Activated naive CD8-positive, alpha-beta T cell treated with anti-CD3 and anti-CD28 coated beads, Interleukin-2, amount 10 ng/mL, durations not matched to agents 7 days and 5 days (primary cell): ENCODE data around the gene PRUNE2. TPM values are rescaled to one million over a fixed set of nuclear protein-coding genes. Genes with fewer than 3 reads are reported as not detected.

ENCODE experiments used
- ATAC-seq: fragments of 150-1000 bp; cut with Tn5 transposase; one replicate; pipeline ENCODE4 v1.10.0; 2021; ENCODE audit warnings: low read depth, moderate library complexity
- POLR2A ChIA-PET: fragments of 350-600 bp; sonication (Branson Sonifier 250); formaldehyde crosslinking; loops from one replicate; lab custom pipeline; 2021; ENCODE audit warnings: antibody characterized with exemption; lab: Charles Lee
- DNase-seq: peaks from one replicate; pipeline ENCODE4 v3.0.0; 2021
- H3K27ac Mint-ChIP-seq: one replicate; pipeline ENCODE4 v1.8.0; 2022; ENCODE audit warnings: mild to moderate bottlenecking, mixed read lengths
- H3K27me3 Mint-ChIP-seq: one replicate; pipeline ENCODE4 v1.8.0; 2022; ENCODE audit warnings: mild to moderate bottlenecking, moderate library complexity, mixed read lengths
- H3K36me3 Mint-ChIP-seq: one replicate; pipeline ENCODE4 v1.8.0; 2021; ENCODE audit warnings: mild to moderate bottlenecking, mixed read lengths
- H3K4me1 Mint-ChIP-seq: one replicate; pipeline ENCODE4 v1.8.0; 2021; ENCODE audit warnings: mixed read lengths
- H3K4me3 Mint-ChIP-seq: one replicate; pipeline ENCODE4 v1.8.0; 2022; ENCODE audit warnings: mild to moderate bottlenecking, moderate library complexity, mixed read lengths
- H3K9me3 Mint-ChIP-seq: one replicate; pipeline ENCODE4 v1.8.0; 2021; ENCODE audit warnings: mixed read lengths
- total RNA-seq, 2 experiments: library from RNA; stranded (reverse); gene quantifications; one replicate each; pipeline ENCODE4 v1.2.3, GENCODE V29; 2021

The PRUNE2 gene
- total RNA-seq, 2 experiments from 2014 or later: 0.57 TPM; not detected in 1

GRCh38 chr9:76916231-76916630 lies 10.3 kb upstream of the PRUNE2 start:
- Mint-ChIP-seq H3K36me3 (no peaks in the 10 kb centered on the region), H3K27ac (no peak overlapping the region), H3K9me3 (no peaks in the 10 kb centered on the region), H3K4me1 (peaks cover 4% of the 10 kb centered on the region), H3K4me3 (no peak overlapping the region), H3K27me3 (peaks cover 13% of the 10 kb centered on the region)
- POLR2A ChIA-PET: no interaction called here
- no peak for DNase-seq
- ATAC-seq: no peak

- no peak for DNase-seq
- Mint-ChIP-seq H3K4me3 (no peak overlapping the region), H3K27me3 (peaks cover 16% of the 10 kb centered on the region), H3K36me3 (no peaks in the 10 kb centered on the region), H3K27ac (no peak overlapping the region), H3K4me1 (peaks cover 4% of the 10 kb centered on the region), H3K9me3 (no peaks in the 10 kb centered on the region)
- ATAC-seq: no peak
- POLR2A ChIA-PET: no interaction called here
Measured at GRCh38 chr9:76913467-76913866, 7.6 kb upstream of the PRUNE2 start.

GRCh38 chr9:76912636-76913275 lies 6.8 kb upstream of the PRUNE2 start:
- ATAC-seq (no peak), DNase-seq (no peak)
- no peak overlapping the region for H3K27ac Mint-ChIP-seq
- POLR2A ChIA-PET: no interaction called here
- H3K4me3 Mint-ChIP-seq: no peak overlapping the region
- H3K27me3 Mint-ChIP-seq: peaks cover 21% of the 10 kb centered on the region
- no peaks in the 10 kb centered on the region for H3K9me3 Mint-ChIP-seq
- H3K36me3 Mint-ChIP-seq: no peaks in the 10 kb centered on the region
- H3K4me1 Mint-ChIP-seq: peaks cover 4% of the 10 kb centered on the region

DNA sequence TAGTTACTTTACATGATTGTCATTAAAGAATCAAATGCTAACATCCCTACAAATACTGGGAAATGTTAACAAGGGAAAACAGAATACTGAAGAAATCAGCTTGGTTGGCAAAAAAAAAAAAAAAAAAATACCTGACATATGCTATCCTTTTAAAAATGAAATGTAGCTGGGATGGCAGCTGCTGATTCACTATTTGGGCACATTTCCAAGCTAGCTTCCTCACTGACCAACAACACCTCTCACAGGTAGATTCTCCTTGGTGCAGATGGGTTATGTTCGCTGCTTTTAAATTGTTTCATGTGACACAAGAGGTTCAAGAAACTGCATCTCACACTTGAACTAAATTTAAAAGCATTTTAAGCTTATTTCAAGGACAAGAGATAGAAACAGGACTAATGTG lies 6.1 kb upstream of the PRUNE2 start:
- POLR2A ChIA-PET: no interaction called here
- Mint-ChIP-seq H3K27ac (no peak overlapping the region), H3K27me3 (peaks cover 27% of the 10 kb centered on the region), H3K4me1 (peaks cover 4% of the 10 kb centered on the region), H3K9me3 (no peaks in the 10 kb centered on the region), H3K4me3 (no peak overlapping the region), H3K36me3 (no peaks in the 10 kb centered on the region)
- no peak for DNase-seq
- ATAC-seq: no peak

GRCh38 chr9:76910861-76911260 lies 4.9 kb upstream of the PRUNE2 start:
- ATAC-seq (no peak), DNase-seq (no peak)
- H3K4me3 Mint-ChIP-seq: no peak overlapping the region
- H3K27me3 Mint-ChIP-seq: peaks cover 30% of the 10 kb centered on the region
- H3K36me3 Mint-ChIP-seq: no peaks in the 10 kb centered on the region
- H3K9me3 Mint-ChIP-seq: no peaks in the 10 kb centered on the region
- no peak overlapping the region for H3K27ac Mint-ChIP-seq
- peaks cover 4% of the 10 kb centered on the region for H3K4me1 Mint-ChIP-seq
- POLR2A ChIA-PET: no interaction called here

DNA sequence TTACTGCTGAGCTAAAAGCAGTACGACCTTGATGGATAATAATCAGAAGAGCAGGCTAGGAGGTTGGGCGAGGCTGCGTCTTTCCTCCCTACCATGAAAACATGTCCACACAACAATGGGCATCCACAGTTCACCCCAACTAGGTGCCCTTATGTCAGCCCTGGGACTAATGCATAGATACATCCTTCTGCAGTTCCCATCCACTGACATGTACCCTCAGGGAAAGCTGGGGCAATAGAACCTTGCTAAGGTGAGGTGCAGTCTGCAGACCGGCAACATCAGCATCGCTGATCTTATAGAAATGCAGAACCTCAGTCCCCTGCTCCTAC lies 697 bp upstream of the PRUNE2 start:
- Mint-ChIP-seq H3K9me3 (no peaks in the 10 kb centered on the region), H3K4me3 (no peak overlapping the region), H3K36me3 (no peaks in the 10 kb centered on the region), H3K27ac (no peak overlapping the region), H3K4me1 (no peaks in the 10 kb centered on the region), H3K27me3 (peaks cover 53% of the 10 kb centered on the region)
- ATAC-seq (no peak), DNase-seq (no peak)
- POLR2A ChIA-PET: no interaction called here

GRCh38 chr9:76904661-76905457 lies 1.1 kb downstream of the PRUNE2 start:
- no peaks in the 10 kb centered on the region for H3K4me1 Mint-ChIP-seq
- H3K27ac Mint-ChIP-seq: no peak overlapping the region
- no peak for DNase-seq
- peaks cover 56% of the 10 kb centered on the region for H3K27me3 Mint-ChIP-seq
- no peaks in the 10 kb centered on the region for H3K9me3 Mint-ChIP-seq
- POLR2A ChIA-PET: no interaction called here
- no peaks in the 10 kb centered on the region for H3K36me3 Mint-ChIP-seq
- ATAC-seq: no peak
- H3K4me3 Mint-ChIP-seq: no peak overlapping the region

DNA sequence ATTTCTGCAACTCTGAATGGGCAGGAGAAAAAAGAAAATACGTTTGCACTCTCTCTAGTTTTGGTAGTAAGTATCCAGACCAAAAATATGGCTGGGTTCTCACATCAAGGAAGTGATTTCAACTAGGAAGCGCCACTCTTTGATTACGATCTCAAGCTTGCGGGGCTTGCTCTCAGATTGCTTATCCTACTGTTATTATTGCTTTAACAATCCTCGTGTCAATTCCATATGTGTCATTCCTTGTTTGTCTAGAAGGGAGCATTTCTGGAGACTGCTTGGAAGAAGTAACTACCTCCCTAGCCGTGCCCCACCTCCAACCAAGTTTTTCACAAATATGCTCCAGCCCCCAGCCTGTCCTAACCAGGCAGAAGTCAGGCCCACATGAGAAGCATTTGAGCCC lies 3.5 kb downstream of the PRUNE2 start:
- Mint-ChIP-seq H3K9me3 (no peaks in the 10 kb centered on the region), H3K4me1 (no peaks in the 10 kb centered on the region), H3K27ac (no peak overlapping the region), H3K4me3 (no peak overlapping the region), H3K27me3 (peaks cover 44% of the 10 kb centered on the region), H3K36me3 (no peaks in the 10 kb centered on the region)
- no peak for DNase-seq
- no peak for ATAC-seq
- POLR2A ChIA-PET: no interaction called here

DNA sequence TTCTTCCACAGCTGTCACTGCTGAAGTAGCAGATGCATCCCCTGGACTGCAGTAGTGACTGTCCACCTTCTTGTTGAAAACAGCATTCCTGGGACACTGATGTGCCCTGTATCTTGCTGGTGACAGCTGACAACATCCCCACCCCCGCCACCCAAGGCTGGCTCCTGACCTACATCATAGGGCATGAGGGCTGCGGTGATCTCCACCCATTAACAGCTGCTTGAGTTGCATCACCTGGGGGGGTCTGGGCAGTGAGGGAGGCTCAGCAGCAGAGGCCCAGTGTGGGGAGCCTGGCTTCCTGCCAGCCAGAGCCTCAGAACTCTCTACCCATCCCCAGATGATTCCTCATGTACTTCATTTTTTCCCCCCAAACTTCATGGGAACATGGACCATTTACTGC lies 4.1 kb downstream of the PRUNE2 start:
- no peaks in the 10 kb centered on the region for H3K9me3 Mint-ChIP-seq
- ATAC-seq (no peak), DNase-seq (no peak)
- H3K27me3 Mint-ChIP-seq: peaks cover 40% of the 10 kb centered on the region
- no peak overlapping the region for H3K27ac Mint-ChIP-seq
- POLR2A ChIA-PET: no interaction called here
- no peak overlapping the region for H3K4me3 Mint-ChIP-seq
- no peaks in the 10 kb centered on the region for H3K4me1 Mint-ChIP-seq
- no peaks in the 10 kb centered on the region for H3K36me3 Mint-ChIP-seq

- Mint-ChIP-seq H3K9me3 (no peaks in the 10 kb centered on the region), H3K27me3 (peaks cover 34% of the 10 kb centered on the region), H3K4me3 (no peak overlapping the region), H3K4me1 (no peaks in the 10 kb centered on the region), H3K27ac (no peak overlapping the region), H3K36me3 (no peaks in the 10 kb centered on the region)
- DNase-seq: no peak
- no peak for ATAC-seq
- POLR2A ChIA-PET: no interaction called here
Measured at GRCh38 chr9:76900884-76901440, 5.0 kb downstream of the PRUNE2 start.

- Mint-ChIP-seq H3K4me3 (no peak overlapping the region), H3K27me3 (peaks cover 17% of the 10 kb centered on the region), H3K9me3 (no peaks in the 10 kb centered on the region), H3K27ac (no peak overlapping the region), H3K4me1 (no peaks in the 10 kb centered on the region), H3K36me3 (no peaks in the 10 kb centered on the region)
- ATAC-seq (no peak), DNase-seq (no peak)
- POLR2A ChIA-PET: no interaction called here
Measured at GRCh38 chr9:76898786-76899185, 7.1 kb downstream of the PRUNE2 start.

DNA sequence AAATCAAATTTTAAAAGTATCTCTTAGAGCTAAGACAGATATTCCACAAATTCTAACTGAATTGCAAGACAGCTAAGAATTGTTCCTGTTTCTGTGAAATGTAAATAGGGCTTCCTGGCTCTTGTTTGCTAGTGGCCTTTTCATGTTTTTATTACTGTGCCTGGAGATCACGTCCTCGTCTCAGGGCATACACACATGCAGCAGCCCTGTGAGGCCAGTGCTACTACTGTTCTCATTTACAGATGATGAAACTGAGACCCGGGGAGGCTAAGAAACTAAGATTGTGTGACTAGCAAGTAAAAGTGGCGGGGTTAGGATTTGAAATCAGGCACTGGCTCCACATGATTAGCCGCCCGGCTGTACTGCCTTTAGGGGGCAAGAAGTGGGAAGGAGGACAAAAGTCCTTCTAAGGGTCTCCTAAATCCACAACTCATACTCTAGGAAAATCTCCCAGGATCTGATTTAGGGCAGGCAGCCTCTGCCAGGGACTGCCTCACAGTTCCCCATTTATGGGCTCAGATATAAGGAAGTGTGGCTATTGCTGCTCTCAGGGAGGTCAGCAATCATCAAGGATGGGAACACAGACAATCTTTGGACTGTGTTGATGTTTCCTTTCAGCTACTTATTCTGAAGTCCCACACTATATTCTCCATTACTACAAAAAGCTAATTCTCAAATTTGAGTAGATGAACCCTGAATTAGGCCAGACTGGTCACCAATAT lies 7.9 kb downstream of the PRUNE2 start:
- no peak for ATAC-seq
- POLR2A ChIA-PET: no interaction called here
- DNase-seq: no peak
- no peak overlapping the region for H3K4me3 Mint-ChIP-seq
- H3K36me3 Mint-ChIP-seq: no peaks in the 10 kb centered on the region
- no peak overlapping the region for H3K27ac Mint-ChIP-seq
- H3K9me3 Mint-ChIP-seq: no peaks in the 10 kb centered on the region
- no peaks in the 10 kb centered on the region for H3K4me1 Mint-ChIP-seq
- peaks cover 13% of the 10 kb centered on the region for H3K27me3 Mint-ChIP-seq

DNA sequence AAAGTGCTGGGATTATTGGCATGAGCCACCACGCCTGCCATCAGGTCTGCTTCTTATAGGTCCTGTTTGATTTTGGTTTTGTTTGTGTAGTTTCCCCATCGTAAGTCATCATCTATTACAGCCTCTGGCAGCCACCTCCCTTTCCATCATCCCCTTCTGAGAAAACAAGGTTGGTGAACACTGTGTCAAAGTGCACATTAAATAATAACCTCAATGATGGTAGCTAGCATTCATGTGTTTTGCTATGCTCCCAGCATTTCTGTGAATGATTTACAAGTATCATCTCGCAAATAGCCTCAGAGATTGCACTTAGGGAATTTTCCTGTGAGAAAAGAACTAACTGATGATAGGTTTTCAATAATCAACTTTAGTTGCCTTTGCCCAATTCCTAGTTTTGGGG lies 9.9 kb downstream of the PRUNE2 start:
- Mint-ChIP-seq H3K27me3 (peaks cover 3% of the 10 kb centered on the region), H3K4me1 (no peaks in the 10 kb centered on the region), H3K36me3 (no peaks in the 10 kb centered on the region), H3K27ac (no peak overlapping the region), H3K4me3 (no peak overlapping the region), H3K9me3 (no peaks in the 10 kb centered on the region)
- DNase-seq (no peak), ATAC-seq (no peak)
- POLR2A ChIA-PET: no interaction called here

DNA sequence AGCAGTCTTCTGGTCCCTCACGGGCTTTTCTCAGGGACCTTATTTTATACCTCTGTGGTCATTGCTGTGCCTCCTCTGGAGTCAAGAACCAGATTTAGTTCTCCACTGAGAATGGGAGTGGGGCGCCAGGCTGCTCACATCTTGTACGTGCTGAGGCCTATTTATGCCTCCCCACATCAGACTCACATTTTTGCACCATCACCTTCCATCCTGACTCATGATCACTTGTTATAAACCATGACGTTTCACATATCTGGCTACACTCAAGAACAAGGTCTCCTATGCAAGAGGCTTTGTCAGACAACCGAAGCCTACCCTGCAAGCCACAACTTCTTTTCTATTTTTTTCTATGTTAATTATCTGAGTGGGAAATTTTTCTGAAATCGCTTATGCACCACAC lies 10.7 kb downstream of the PRUNE2 start:
- POLR2A ChIA-PET: no interaction called here
- no peak overlapping the region for H3K27ac Mint-ChIP-seq

More for the DNA sequence above, 10.7 kb downstream of the PRUNE2 start:
- Mint-ChIP-seq H3K9me3 (no peaks in the 10 kb centered on the region), H3K36me3 (no peaks in the 10 kb centered on the region), H3K4me1 (no peaks in the 10 kb centered on the region), H3K4me3 (no peak overlapping the region), H3K27me3 (no peaks in the 10 kb centered on the region)
- no peak for ATAC-seq
- no peak for DNase-seq
